22Rv1 (cell line): Measurements from ENCODE around the gene MAST4.

Experiments
- CTCF ChIP-seq: fragments of 450-650 bp; IDR thresholded peaks from 2 replicates; pipeline ENCODE4 v1.5.1; 2017; ENCODE audit warnings: mild to moderate bottlenecking
- ZFX ChIP-seq: fragments of 450-650 bp; IDR thresholded peaks from 2 replicates; pipeline ENCODE4 v1.6.1; 2017; ENCODE audit warnings: antibody characterized with exemption, borderline replicate concordance

- TF ChIP-seq CTCF = no peak
- no peak for TF ChIP-seq ZFX
These were observed 477.0 kb downstream of the MAST4 start for GRCh38 chr5:67073045-67073680.
